HG02642 (cell line): ENCODE data around the gene PDXK.

Experiments used
- ATAC-seq: cut with Tn5 transposase; IDR thresholded peaks from one replicate; pipeline ENCODE4 v1.9.1; 2021; ENCODE audit warnings: mild to moderate bottlenecking; ENCODE audit not compliant: unreplicated experiment, poor library complexity

PDXK gene

GRCh38 chr21:43775795-43776430, 57.0 kb downstream of the PDXK start, which contains the start of gene CSTB:
TSS of gene CSTB (minus strand) at chr21:43776308. CDS start at chr21:43776269, 39 bp downstream.
- ATAC-seq, result peak; percentile 67

- no peak for ATAC-seq
Observed at GRCh38 chr21:43777953-43778352, 59.0 kb downstream of the PDXK start.

- ATAC-seq, result no peak
Observed at GRCh38 chr21:43778469-43779335, 59.8 kb downstream of the PDXK start.

- no peak for ATAC-seq
Observed at GRCh38 chr21:43779660-43780059, 60.7 kb downstream of the PDXK start.

GRCh38 chr21:43781846-43782245, 62.9 kb downstream of the PDXK start:
- ATAC-seq, result no peak

GRCh38 chr21:43782431-43783097, 63.6 kb downstream of the PDXK start:
- ATAC-seq, result no peak

GRCh38 chr21:43783098-43783700, 64.3 kb downstream of the PDXK start:
- no peak for ATAC-seq

- ATAC-seq, result no peak
Observed at GRCh38 chr21:43785134-43785533, 66.2 kb downstream of the PDXK start.

GRCh38 chr21:43786300-43786806, 67.4 kb downstream of the PDXK start:
- ATAC-seq, result no peak

- no peak for ATAC-seq
Observed at GRCh38 chr21:43786807-43787440, 68.0 kb downstream of the PDXK start.

- peak; percentile 92 for ATAC-seq
Observed at GRCh38 chr21:43789276-43790009, 70.5 kb downstream of the PDXK start, which contains the start of gene RRP1. TSS of gene RRP1 (plus strand) at chr21:43789577. CDS start at chr21:43789630, 53 bp downstream.

- ATAC-seq, result no peak
Observed at GRCh38 chr21:43790010-43790524, 71.1 kb downstream of the PDXK start.

GRCh38 chr21:43792406-43792805, 73.5 kb downstream of the PDXK start:
- no peak for ATAC-seq

GRCh38 chr21:43793243-43793642, 74.3 kb downstream of the PDXK start:
- no peak for ATAC-seq

GRCh38 chr21:43794311-43794710, 75.4 kb downstream of the PDXK start:
- no peak for ATAC-seq

- ATAC-seq, result no peak
Observed at GRCh38 chr21:43794857-43795256, 75.9 kb downstream of the PDXK start.

GRCh38 chr21:43797415-43797814, 78.5 kb downstream of the PDXK start:
- no peak for ATAC-seq

- no peak for ATAC-seq
Observed at GRCh38 chr21:43797925-43798715, 79.2 kb downstream of the PDXK start.
